Inflammatory macrophage treated with lipopolysaccharide for 1 hour (primary cell): ENCODE results near the gene AUP1.
A peak's percentile ranks its signal among the peaks of the same experiment; 100 is the strongest.
"Not testable (repeated sequence)": the region's sequence is repeated elsewhere in the genome, so short reads cannot be mapped to it uniquely, and the experiment has no call there.

Source experiments
- DNase-seq, 2 donors: peaks; one replicate each; pipeline ENCODE4 v3.0.0-alpha.2; 2020 to 2022

AUP1 gene

DNA sequence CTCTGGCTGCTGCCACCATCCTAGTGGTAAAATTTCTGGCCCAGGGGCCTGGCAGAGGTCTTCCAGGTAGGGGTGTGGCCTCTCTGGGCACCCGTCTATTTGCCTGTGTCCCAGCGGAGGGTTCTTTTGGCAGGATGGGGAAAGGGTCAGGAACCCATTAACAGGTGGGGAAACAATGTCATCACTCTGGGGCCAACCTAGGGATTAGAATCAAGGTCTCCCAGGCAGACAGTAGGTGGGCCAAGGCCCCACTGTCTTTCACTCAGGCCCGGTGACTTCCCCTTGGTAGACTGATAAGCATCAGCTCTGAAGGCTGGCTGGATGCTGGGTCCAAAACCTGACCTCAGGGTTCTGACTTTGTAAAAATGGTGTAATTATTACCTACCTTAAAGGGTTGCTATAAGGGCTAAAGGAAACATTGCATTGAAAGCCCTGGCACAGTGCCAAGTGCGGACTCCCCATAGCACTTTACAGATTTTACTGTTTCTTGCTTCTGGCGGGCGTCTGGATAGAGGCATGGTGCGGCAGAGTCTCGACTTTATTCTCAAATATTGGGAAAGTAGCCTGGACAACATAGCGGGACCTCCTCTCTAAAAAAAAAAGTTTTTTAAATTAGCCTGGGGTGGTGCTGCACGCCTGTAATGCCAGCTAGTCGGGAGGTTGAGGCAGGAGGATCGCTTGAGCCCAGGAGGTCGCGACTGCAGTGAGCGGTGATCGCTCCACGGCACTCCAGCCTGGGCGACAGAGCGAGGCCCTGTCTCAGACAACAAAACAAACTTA, 32.3 kb downstream of the AUP1 start:
- no peak for DNase-seq

DNA sequence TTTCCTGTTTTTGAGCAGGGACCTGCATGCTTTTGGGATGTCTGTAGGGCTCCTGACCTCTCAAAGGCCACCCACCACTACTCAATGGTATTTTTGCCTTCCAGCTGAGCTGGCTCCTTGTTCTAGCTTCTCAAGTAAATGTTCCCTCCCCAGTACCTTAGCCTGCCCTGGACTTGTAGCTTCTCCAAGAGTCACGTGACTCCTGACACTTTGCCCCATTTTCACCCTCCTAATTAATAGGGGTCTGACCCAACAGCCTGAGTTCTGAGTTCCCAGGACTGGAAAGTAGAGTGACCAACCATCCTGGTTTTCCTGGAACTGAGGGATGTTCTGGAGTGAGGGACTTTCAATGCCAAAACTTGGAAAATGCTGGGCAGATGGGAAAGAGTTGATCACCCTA, 34.1 kb downstream of the AUP1 start:
- no peak for DNase-seq

DNA sequence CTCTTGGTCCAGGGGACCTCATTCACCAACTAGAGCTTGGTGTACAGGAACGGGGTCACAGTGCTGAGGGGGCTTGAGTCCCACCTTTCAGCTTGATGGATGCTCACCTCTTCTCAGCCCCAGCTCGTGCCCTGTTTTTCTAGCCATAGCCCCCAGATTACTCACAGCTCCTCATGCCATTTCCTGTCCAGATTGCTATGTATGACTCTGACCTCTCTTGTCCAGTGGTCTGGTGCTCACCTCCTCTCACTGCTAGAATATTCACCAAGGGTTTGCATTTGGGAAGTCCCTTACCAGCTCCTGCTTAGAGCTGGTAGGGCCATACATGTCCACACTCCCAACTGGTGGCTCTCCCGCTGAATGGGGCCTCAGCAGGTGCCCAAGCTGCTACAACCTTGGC, 36.0 kb downstream of the AUP1 start:
- DNase-seq: no peak

DNA sequence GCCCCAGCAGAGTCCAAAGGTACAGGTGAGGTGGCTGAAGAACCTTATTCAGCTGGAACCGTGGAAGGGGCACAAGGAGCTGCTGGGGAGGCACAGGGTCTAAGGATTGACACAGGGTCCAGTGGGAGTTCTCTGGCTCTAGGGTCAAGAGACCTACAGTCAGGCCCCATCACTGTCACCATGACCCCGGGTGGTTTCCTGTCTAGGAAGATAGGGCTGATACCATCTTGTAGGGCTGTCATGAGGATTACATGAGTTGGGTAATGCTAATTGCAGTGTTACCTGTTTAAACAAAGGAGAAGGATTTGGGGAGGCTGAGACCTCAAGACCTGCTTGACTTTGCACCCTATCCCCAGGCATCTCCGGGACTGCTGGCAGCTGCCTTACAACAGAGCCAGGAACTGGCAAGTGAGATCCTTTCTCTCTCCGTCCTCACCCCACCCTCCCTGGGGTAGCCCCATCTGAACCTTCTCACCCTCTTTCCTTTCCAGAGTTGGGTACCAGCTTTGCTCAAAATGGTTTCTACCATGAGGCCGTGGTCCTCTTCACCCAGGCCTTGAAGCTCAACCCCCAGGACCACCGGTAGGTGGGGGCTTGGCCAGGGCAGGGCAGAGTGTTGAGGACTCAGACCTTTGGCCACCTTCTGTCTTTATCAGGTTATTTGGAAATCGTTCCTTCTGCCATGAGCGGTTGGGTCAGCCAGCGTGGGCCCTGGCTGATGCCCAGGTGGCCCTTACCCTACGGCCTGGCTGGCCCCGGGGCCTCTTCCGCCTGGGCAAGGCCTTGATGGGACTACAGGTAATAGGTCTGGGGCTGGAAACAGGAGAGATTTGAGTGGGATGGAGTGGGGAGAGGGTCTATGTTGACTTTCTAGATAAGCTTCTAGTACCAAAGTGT, 37.6 kb downstream of the AUP1 start:
- no peak for DNase-seq

DNA sequence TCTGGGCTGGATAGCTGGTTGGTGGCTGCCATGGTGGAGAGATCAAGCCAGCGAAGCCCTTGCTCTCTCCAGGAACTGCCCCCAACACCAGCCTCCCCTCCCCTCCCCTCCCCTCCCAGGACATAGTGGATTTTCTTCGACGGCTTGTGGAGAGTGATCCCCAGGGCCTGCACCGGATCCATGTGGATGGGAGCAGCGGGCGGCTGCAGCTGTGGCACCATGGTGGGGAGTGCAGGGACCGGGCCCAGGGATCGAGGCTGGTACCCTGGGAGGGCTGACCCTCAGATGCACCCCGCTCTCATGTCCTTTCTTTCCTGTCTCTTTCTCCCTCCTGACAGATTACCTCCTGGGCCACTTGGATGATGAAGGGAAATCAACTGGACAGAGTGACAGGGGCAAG, 39.6 kb downstream of the AUP1 start:
- DNase-seq: no peak

DNA sequence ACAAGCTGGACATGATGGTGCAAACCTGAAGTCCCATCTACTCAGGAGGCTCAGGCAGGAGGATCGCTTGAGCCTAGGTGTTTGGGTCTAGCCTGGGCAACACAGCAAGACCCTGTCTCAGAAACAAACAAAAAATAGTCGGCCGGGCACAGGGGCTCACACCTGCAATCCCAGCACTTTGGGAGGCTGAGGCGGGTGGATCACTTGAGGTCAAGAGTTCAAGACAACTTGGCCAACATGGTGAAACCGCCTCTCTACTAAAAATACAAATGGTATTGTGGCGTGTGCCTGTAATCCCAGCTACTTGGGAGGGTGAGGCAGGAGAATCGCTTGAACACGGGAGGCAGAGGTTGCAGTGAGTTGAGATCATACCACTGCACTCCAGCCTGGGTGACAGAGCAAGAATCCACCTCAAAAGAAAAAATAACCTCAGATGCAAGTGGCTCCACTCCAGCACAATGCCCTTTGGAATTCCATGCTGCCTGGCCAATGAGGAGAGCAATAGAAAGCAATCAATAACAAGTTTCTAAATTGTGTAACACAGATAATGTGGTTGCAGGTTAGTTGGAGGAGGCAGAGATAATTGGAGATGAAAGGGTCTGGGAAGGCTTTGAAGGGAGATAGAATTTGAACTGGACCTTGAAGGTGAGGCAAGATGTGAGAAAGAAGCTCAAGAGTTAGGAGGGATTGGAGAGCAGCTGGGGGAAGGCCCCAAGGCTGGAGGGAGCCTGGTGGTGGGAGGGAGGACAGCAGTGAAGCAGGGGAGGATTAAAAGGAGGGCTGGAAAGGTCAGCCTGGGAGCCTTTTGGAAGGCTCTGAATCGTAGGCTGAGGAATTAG, 40.6 kb downstream of the AUP1 start:
- no peak for DNase-seq

DNA sequence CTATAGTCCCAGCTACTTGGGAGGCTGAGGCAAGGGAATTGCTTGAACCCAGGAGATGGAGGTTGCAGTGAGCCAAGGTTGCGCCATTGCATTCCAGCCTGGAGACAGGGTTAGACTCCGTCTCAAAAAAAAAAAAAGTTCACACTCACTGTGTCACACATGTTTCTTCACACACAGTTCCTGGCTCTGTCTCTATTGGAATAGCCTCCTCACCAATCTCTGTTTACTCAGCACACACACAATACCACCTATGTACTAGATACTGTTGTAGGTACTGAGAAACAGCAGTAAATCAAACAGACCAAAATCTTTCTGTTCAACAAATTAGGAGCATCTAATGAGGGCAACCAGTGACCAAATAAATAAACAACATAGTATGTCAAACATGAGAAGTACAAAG, 43.4 kb downstream of the AUP1 start:
- no peak for DNase-seq

DNA sequence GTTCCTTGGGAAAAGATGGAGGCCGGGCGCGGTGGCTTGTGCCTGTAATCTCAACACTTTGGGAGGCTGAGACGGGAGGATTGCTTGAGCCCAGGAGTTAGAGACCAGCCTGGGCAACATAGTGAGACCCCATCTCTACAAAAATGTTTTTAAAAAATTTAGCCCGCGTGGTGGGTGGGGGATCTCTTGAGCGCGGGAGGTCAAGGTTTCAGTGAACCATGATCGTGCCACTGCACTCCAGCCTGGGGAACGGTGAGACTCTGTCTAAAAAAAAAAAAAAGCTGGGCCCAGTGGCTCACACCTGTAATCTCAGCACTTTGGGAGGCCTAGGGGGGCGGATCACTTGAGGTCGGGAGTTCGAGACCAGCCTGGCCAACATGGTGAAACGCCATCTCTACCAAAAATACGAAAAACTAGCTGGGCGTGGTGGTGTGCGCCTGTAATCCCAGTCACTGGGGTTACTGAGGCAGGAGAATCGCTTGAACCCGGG, 45.8 kb downstream of the AUP1 start:
- not testable (repeated sequence) for DNase-seq

DNA sequence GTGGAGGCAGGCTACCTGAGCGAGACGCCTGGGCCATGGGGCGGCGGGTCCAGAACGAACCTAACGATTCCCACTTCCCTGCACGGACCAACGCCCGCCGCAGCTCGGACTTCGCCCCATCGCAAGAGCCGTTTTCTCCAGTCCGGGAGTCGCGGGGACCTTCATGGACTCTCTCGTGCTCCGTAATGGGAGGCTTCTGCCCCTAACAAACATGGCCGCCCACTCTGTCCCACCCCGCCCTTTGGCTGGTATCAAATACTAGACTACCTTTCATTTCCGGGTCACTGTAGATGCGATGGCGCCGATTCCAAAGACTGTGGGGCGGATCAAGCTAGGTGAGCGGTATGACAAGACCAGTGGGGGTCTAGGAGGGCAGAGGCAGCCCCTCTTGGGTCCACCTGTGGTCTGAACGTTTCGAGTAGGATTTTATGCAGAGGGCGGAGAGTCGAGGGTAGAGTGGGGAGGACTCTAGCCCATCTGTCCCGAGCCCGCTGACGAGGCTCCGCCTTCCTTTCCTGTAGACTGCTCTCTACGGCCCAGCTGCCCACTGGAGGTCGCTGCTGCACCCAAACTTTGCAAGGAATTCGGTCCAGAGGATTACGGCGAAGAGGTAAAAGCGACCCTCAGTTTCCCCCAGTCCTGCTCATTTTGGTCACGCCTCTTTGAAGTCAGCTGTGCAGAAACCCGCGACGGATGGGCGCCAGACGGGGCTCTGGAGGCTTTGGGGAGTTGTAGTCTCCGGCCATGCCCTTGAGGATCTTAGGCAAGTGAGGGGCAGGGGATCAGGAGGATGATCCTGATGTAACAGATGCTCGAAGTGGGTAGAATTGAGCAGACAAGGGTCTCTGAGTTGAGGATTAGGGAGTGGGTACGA, 46.5 kb downstream of the AUP1 start, which contains the start of the genes CCDC142 and TTC31:
Gene CCDC142, minus strand, starts transcription at position 198 of the 874 bp plus-strand sequence. Its CDS starts 161 bp downstream, at position 37.
Gene TTC31, plus strand, starts transcription at position 281 of the 874 bp plus-strand sequence. Its CDS starts 15 bp downstream, at position 296.
- peak; percentile 95 for DNase-seq

DNA sequence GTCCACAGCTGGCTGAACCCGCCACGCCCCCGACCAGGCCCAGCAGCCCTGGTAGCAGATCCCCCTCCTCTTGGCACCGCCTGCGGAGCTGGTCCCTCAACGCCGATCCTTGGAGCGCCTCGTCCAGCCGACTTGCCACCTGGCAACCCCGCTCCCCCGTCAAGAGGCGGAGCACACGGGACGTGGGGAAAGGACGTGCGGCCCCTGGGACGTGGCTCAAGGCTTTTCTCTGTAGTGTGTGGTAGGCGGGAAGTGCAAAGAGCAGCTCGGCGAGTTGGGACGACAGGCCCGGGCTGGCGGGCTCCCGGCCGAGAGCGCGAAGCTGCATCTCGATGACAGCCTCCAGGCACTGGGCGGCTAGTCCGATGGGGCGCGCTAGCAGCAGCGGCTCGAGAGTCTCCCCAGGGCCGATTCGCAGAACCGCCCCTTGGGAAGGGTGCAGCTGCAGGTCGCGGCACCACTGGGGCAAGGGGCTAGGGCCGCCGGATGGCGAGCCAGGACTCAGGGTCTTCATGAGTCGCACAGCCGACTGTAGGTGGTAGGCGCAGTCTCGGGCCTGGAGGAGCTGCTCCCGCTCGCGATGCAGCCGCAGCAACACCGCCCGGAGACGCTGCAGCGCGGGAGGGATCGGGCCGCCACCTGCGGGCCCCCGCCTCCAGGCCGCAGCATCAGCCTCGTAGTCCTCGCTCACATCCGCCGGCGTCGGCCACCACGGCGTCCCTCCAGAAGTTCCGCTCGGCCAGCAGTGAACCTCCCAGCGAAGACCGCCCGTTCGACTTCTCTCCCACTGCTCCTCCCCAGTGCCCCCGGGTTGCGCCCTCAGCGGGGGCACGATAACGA, 47.3 kb downstream of the AUP1 start:
- DNase-seq: peak in 1 of 2 donors; percentile 36

DNA sequence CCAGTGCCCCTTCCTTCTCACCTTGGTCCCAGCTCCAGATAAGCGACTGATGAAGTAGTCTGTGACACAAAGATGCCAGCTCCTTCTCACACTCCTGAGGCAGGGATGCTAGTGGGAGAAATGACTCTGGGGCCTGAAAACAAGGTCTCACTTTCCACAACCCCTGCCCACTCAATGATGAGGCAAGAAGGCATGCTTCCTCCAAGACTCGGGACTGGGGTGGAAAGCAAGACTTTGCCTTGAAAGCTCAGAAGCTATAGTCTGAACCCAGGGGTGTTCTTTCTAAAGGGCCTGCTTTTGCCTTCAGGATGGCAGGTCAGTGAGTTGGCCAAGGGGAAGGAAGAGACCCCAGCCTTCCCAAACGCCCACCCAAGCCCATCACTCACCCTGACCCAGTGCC, 48.1 kb downstream of the AUP1 start:
- DNase-seq: peak; percentile 66 to 81
